SK-N-SH treated with all-trans-retinoic acid at 6 μM for 48 hours (cell line): Measurements from ENCODE around the gene FRRS1.

Experiments
- BACH2 ChIP-seq: fragments of 250-450 bp; sonication (Bioruptor Pico); IDR thresholded peaks from 2 replicates; pipeline ENCODE4 v1.9.0; 2021; ENCODE audit warnings: mild to moderate bottlenecking, borderline replicate concordance
- CSDC2 ChIP-seq: fragments of 250-450 bp; sonication (Bioruptor Pico); IDR thresholded peaks from 2 replicates; pipeline ENCODE4 v1.5.0; 2020; ENCODE audit warnings: mild to moderate bottlenecking, moderate library complexity
- GLIS3 ChIP-seq: fragments of 250-450 bp; sonication (Bioruptor Pico); IDR thresholded peaks from 2 replicates; pipeline ENCODE4 v1.5.0; 2020; ENCODE audit warnings: mild to moderate bottlenecking, moderate library complexity
- OSR1 ChIP-seq: fragments of 250-450 bp; sonication (Bioruptor Pico); IDR thresholded peaks from 2 replicates; pipeline ENCODE4 v1.8.0; 2022; ENCODE audit warnings: moderate library complexity, mild to moderate bottlenecking, inconsistent platforms
- RARB ChIP-seq: fragments of 250-450 bp; sonication (Bioruptor Pico); IDR thresholded peaks from 2 replicates; pipeline ENCODE4 v1.8.0; 2021; ENCODE audit warnings: mild to moderate bottlenecking, moderate library complexity
- ZC3H10 ChIP-seq: fragments of 250-450 bp; sonication (Bioruptor Pico); IDR thresholded peaks from 2 replicates; pipeline ENCODE4 v1.5.1; 2021; ENCODE audit warnings: mild to moderate bottlenecking, moderate library complexity
- ZFP30 ChIP-seq: fragments of 450-650 bp; formaldehyde crosslinking; IDR thresholded peaks from 2 replicates; pipeline ENCODE4 v1.5.0; 2022; ENCODE audit warnings: mild to moderate bottlenecking, moderate library complexity
- TF ChIP-seq, protein P1 (sequence below): fragments of 250-450 bp; sonication (Bioruptor Pico); IDR thresholded peaks from 2 replicates; pipeline ENCODE4 v1.8.0; 2020; ENCODE audit warnings: mild to moderate bottlenecking, moderate library complexity, borderline replicate concordance

DNA sequence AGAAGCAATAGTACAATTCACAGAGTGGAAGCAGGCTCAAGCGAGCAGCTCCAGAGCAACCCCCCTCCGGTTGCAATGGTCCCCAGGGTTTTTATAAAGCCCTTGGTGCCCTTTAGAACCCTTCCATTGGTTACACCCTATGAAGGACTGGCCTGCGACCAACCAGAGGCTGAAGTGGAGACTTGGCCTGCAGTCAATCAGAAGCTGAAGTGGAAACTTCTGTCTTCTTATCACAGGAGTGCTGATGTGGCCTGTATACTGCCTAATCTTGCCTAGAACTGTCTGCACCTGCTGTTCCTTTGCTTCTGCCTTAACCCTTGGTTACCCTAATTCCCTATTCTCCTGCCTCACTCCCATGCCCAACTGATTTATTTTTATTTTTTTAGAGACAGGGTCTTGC lies 15.4 kb upstream of the FRRS1 start:
- TF ChIP-seq RARB (CRISPR knock-in tag) (no peak), GLIS3 (CRISPR knock-in tag) (no peak), BACH2 (CRISPR knock-in tag) (no peak), ZFP30 (CRISPR knock-in tag) (no peak), OSR1 (no peak), CSDC2 (no peak), ZC3H10 (CRISPR knock-in tag) (no peak)
- TF ChIP-seq, protein P1, sequence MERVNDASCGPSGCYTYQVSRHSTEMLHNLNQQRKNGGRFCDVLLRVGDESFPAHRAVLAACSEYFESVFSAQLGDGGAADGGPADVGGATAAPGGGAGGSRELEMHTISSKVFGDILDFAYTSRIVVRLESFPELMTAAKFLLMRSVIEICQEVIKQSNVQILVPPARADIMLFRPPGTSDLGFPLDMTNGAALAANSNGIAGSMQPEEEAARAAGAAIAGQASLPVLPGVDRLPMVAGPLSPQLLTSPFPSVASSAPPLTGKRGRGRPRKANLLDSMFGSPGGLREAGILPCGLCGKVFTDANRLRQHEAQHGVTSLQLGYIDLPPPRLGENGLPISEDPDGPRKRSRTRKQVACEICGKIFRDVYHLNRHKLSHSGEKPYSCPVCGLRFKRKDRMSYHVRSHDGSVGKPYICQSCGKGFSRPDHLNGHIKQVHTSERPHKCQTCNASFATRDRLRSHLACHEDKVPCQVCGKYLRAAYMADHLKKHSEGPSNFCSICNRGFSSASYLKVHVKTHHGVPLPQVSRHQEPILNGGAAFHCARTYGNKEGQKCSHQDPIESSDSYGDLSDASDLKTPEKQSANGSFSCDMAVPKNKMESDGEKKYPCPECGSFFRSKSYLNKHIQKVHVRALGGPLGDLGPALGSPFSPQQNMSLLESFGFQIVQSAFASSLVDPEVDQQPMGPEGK (CRISPR knock-in tag): no peak
